ENCODE measurements around the gene SPPL3. TPM values are rescaled to one million over a fixed set of nuclear protein-coding genes. Genes with fewer than 3 reads are reported as not detected.

SPPL3 gene
- total and polyA plus RNA-seq, 2 donors from 2014 or later, result 23.8 to 51.9 TPM

DNA sequence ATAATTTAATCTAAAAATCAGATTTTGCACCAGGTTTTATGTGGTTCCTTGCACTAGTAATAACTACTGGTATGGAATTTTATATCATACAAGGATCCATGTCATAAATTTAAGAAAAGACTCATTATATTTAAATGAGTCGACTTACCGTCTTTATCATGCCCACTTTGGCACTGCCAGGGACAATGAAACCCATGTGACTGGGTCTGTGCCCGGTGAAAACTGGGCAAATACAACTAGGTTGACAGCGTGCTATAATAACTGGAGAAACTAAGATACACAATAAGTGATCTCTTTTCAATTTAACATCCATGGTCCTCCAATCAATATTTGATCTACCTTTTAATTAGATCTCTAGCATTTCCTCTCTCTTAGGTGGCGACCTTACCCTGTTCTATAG, 114.0 kb downstream of the SPPL3 start:
- Histone ChIP-seq H3K27me3 (ENCODE audit: control insufficient read depth, insufficient read depth, low read length) (no peaks in the 10 kb centered on the region), H3K9ac (ENCODE audit: low read length in 3 of 3) (no peak overlapping the region), H3K4me3 (ENCODE audit: low read length in 3 of 3) (no peak overlapping the region), H3K4me1 (ENCODE audit: control insufficient read depth in 2 of 3, insufficient read depth in 2 of 3, low read depth in 1 of 3, low read length in 3 of 3) (peaks cover 0 to 3% (median 0%) of the 10 kb centered on the region in 3 donors), H3K9me3 (ENCODE audit: control insufficient read depth in 2 of 3, insufficient read depth in 1 of 3, low read length in 3 of 3) (no peaks in the 10 kb centered on the region), H3K27ac (ENCODE audit: low read depth in 2 of 2, low read length in 2 of 2) (no peak overlapping the region), H3K36me3 (ENCODE audit: control insufficient read depth in 2 of 3, insufficient read depth in 3 of 3, low read length in 3 of 3) (peaks cover 0 to 2% (median 0%) of the 10 kb centered on the region in 3 donors)
- DNase-seq, result no peak
- no peak for TF ChIP-seq CTCF (IDR thresholded peaks at IDR 0.05; ENCODE audit: borderline replicate concordance, extremely low read depth, insufficient read depth)
- no peak for FAIRE-seq
- intact Hi-C loops (cut with DNase I), result no loop called here

- Histone ChIP-seq H3K9me3 (ENCODE audit: control insufficient read depth in 2 of 3, insufficient read depth in 1 of 3, low read length in 3 of 3) (no peaks in the 10 kb centered on the region), H3K27ac (ENCODE audit: low read depth in 2 of 2, low read length in 2 of 2) (no peak overlapping the region), H3K27me3 (ENCODE audit: control insufficient read depth, insufficient read depth, low read length) (no peaks in the 10 kb centered on the region), H3K4me1 (ENCODE audit: control insufficient read depth in 2 of 3, insufficient read depth in 2 of 3, low read depth in 1 of 3, low read length in 3 of 3) (peaks cover 0 to 3% (median 0%) of the 10 kb centered on the region in 3 donors), H3K4me3 (ENCODE audit: low read length in 3 of 3) (no peak overlapping the region), H3K9ac (ENCODE audit: low read length in 3 of 3) (no peak overlapping the region), H3K36me3 (ENCODE audit: control insufficient read depth in 2 of 3, insufficient read depth in 3 of 3, low read length in 3 of 3) (peaks cover 0 to 3% (median 2%) of the 10 kb centered on the region in 3 donors)
- TF ChIP-seq CTCF (IDR thresholded peaks at IDR 0.05; ENCODE audit: borderline replicate concordance, extremely low read depth, insufficient read depth), result no peak
- no peak for FAIRE-seq
- no peak for DNase-seq
- intact Hi-C loops (cut with DNase I), result no loop called here
Observed at GRCh38 chr12:120787889-120788288, 116.3 kb downstream of the SPPL3 start.

- FAIRE-seq, result no peak
- Histone ChIP-seq H3K4me1 (ENCODE audit: control insufficient read depth in 2 of 3, insufficient read depth in 2 of 3, low read depth in 1 of 3, low read length in 3 of 3) (peaks cover 0 to 3% (median 0%) of the 10 kb centered on the region in 3 donors), H3K27ac (ENCODE audit: low read depth in 2 of 2, low read length in 2 of 2) (no peak overlapping the region), H3K4me3 (ENCODE audit: low read length in 3 of 3) (no peak overlapping the region), H3K9ac (ENCODE audit: low read length in 3 of 3) (no peak overlapping the region), H3K27me3 (ENCODE audit: control insufficient read depth, insufficient read depth, low read length) (no peaks in the 10 kb centered on the region), H3K36me3 (ENCODE audit: control insufficient read depth in 2 of 3, insufficient read depth in 3 of 3, low read length in 3 of 3) (peaks cover 2 to 10% (median 3%) of the 10 kb centered on the region in 3 donors), H3K9me3 (ENCODE audit: control insufficient read depth in 2 of 3, insufficient read depth in 1 of 3, low read length in 3 of 3) (no peaks in the 10 kb centered on the region)
- intact Hi-C loops (cut with DNase I), result no loop called here
- DNase-seq, result no peak
- no peak for TF ChIP-seq CTCF (IDR thresholded peaks at IDR 0.05; ENCODE audit: borderline replicate concordance, extremely low read depth, insufficient read depth)
Observed at GRCh38 chr12:120784804-120785203, 119.4 kb downstream of the SPPL3 start.

- DNase-seq (no peak), FAIRE-seq (no peak)
- TF ChIP-seq CTCF (IDR thresholded peaks at IDR 0.05; ENCODE audit: borderline replicate concordance, extremely low read depth, insufficient read depth), result no peak
- peaks cover 0 to 3% (median 0%) of the 10 kb centered on the region in 3 donors for H3K4me1 ChIP-seq (ENCODE audit: control insufficient read depth in 2 of 3, insufficient read depth in 2 of 3, low read depth in 1 of 3, low read length in 3 of 3)
- intact Hi-C loops (cut with DNase I), result no loop called here
- H3K9ac ChIP-seq (ENCODE audit: low read length in 3 of 3), result no peak overlapping the region
- H3K27ac ChIP-seq (ENCODE audit: low read depth in 2 of 2, low read length in 2 of 2), result no peak overlapping the region
- H3K9me3 ChIP-seq (ENCODE audit: control insufficient read depth in 2 of 3, insufficient read depth in 1 of 3, low read length in 3 of 3), result no peaks in the 10 kb centered on the region
- H3K36me3 ChIP-seq (ENCODE audit: control insufficient read depth in 2 of 3, insufficient read depth in 3 of 3, low read length in 3 of 3), result peaks cover 2 to 15% (median 3%) of the 10 kb centered on the region in 3 donors
- no peak overlapping the region for H3K4me3 ChIP-seq (ENCODE audit: low read length in 3 of 3)
- H3K27me3 ChIP-seq (ENCODE audit: control insufficient read depth, insufficient read depth, low read length), result no peaks in the 10 kb centered on the region
Observed at GRCh38 chr12:120783197-120783596, 121.0 kb downstream of the SPPL3 start.

Data from kidney (tissue), 14 donors.